ENCODE data around the gene TAF7L.

Gene TAF7L

GRCh38 chrX:101220662-101221260 lies 70.4 kb downstream of the TAF7L start:
- no peak for DNase-seq

DNA sequence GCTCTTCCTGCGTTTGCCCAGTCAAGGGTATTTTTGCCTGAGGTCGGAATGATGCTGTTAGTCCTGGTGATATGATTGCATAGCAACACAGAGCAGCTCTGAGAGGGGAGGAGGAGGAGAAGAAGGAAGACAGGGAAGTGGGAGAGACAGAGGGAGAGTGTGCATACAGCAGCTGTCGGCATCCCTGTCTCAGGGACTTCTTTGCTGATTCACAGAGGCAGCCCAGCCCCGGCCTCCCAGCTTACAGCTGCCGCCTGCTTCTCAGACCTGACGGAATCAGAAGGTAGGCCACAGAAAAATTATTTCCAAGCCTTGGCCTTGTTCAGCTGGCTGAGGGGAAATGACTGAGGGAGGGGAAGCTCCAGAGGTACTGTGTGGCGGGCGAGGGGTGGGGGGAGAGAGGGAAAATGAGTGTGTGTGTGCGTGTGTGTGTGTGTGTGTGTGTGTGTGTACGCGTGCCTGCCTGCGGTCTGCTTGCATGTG lies 71.2 kb downstream of the TAF7L start:
- peak; percentile 60 for DNase-seq

DNA sequence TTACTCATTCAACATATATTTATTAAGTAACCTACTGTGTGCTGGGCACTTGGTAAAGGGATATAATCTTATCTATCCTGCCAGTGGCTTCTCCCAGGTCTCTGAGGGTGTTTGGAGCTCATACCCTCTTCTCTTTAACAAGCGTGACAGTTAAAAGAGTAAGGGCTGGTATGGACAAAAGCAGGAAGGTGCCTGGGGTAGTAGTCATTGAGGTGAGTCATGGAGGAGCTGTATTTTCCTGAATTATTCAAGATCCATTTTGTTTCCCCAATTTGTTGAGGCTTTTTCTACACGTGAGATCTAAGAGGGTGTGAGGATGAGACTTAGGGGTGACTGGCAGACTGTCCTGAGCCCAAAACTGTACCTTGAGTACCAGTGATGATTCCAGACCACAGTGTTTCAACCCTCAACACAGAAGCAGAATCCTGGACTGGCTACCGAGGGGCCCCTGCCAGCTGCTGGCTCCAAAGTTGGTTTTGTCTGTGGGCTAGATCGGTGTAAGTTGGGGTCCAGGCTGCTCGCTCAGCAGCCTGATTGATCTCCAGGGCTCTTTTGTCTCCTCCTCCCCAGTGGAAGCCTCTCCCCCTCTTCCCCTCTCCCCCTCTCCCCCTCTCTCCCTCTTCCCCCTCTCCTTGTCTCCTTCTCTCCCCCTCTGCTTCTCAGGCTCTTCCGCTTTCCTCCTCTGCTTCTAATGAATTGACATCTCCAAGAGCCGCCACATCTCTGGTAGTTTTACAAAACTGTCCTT lies 71.8 kb downstream of the TAF7L start, which contains the start of gene DRP2:
Gene DRP2 (plus strand): TSS at position 671 of the 748 bp plus-strand sequence. CDS start 11,862 bp downstream, outside the sequence.
- DNase-seq = no peak
